ENCODE measurements around the gene OR2B6.
"Not testable (repeated sequence)": the region's sequence is repeated elsewhere in the genome, so short reads cannot be mapped to it uniquely, and the experiment has no call there.

OR2B6 gene

DNA sequence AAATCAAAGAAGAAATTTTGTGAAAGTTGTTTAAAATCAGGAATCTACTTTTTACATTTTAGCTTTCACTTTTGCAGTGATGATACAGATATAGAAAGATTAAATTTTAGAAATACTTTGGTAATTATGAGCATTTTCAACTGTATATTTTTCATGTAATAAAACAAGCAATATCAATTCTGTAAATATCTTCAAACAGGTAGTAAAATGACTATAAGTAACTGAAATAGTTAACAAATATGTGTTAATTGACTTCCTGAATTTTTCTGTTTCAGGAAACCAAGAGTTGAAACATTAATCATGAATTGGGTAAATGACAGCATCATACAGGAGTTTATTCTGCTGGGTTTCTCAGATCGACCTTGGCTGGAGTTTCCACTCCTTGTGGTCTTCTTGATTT lies at the start of gene OR2B6:
Gene OR2B6 (plus strand): TSS at position 301 of the 400 bp plus-strand sequence. CDS start 0 bp downstream, at position 301.
- in situ Hi-C loops (cut with HindIII; ENCODE audit: low sequenced_read_pairs) = no loop called here
- TF ChIP-seq, protein P1, sequence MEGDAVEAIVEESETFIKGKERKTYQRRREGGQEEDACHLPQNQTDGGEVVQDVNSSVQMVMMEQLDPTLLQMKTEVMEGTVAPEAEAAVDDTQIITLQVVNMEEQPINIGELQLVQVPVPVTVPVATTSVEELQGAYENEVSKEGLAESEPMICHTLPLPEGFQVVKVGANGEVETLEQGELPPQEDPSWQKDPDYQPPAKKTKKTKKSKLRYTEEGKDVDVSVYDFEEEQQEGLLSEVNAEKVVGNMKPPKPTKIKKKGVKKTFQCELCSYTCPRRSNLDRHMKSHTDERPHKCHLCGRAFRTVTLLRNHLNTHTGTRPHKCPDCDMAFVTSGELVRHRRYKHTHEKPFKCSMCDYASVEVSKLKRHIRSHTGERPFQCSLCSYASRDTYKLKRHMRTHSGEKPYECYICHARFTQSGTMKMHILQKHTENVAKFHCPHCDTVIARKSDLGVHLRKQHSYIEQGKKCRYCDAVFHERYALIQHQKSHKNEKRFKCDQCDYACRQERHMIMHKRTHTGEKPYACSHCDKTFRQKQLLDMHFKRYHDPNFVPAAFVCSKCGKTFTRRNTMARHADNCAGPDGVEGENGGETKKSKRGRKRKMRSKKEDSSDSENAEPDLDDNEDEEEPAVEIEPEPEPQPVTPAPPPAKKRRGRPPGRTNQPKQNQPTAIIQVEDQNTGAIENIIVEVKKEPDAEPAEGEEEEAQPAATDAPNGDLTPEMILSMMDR (IDR thresholded peaks at IDR 0.05; ENCODE audit: low read depth, low read length) = no peak
- DNase-seq (ENCODE audit: low read depth, low spot score) = no peak
- no peak within 1 kb of the TSS for H3K4me3 ChIP-seq (ENCODE audit: low read depth, low read length)

DNA sequence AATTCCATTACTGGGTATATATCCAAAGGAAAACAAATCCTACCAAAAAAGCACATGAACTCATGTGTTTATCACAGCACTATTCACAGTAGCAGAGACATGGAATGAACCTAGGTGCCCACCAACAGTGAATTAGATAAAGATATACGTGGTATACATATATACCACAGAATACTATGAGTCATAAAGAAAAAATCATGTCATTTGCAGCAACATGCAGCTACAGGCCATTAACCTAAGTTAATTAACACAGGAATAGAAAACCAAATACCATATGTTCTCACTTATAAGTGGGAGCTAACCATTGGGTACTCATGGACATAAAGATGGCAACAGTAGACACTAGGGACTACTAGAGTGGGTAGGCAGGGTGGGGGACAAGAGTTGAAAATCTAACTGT lies 49.0 kb upstream of the OR2B6 start:
- DNase-seq (ENCODE audit: low read depth, low spot score) = no peak
- no peak overlapping the region for H3K4me3 ChIP-seq (ENCODE audit: low read depth, low read length)
- TF ChIP-seq, protein P1 (IDR thresholded peaks at IDR 0.05; ENCODE audit: low read depth, low read length) = no peak
- in situ Hi-C loops (cut with HindIII; ENCODE audit: low sequenced_read_pairs) = no loop called here

DNA sequence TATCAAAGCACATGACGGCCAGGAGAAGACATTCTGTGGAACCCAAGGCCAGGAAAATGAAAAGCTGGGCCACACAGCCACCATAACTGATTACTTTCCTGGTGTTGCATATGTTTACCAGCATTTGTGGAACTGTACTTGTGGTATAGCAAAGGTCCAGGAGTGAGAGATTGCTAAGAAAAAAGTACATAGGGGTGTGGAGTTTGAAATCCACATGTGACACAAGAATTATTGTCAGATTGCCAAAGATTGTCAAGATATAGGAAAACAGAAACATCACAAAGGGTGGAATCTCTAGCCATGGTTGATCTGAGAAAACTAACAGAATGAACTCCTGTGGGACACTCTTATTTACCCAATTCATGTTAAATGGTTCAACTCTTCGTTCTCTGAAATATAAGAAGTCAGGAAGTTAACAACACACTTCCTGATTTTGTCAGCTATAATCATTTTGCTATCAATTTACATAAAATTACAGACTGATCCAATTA lies 45.0 kb upstream of the OR2B6 start, which contains the start of gene OR2B2:
Gene OR2B2 (minus strand): TSS at position 441 of the 491 bp plus-strand sequence. CDS start 77 bp downstream, at position 364.
- H3K4me3 ChIP-seq (ENCODE audit: low read depth, low read length) = no peak within 1 kb of the TSS
- in situ Hi-C loops (cut with HindIII; ENCODE audit: low sequenced_read_pairs) = no loop called here
- no peak for DNase-seq (ENCODE audit: low read depth, low spot score)
- TF ChIP-seq, protein P1 (IDR thresholded peaks at IDR 0.05; ENCODE audit: low read depth, low read length) = no peak

DNA sequence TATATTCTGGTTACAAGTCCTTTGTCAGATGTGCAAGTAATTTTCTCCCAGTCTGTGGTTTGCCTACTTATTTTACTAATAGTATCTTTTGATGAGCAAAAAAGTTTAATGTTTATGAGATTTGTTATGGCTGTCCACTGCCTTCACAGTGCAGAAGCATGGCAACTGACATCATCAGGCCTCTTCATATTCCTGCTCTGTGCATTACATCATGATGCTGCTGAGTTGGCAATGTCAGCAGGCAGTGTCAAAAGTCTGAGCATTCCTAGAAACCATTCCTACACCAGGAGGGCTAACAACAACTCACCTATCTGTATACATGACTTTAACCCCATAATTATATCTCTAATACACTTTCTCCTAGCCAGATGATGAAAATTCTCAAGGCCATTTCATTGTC lies 34.1 kb upstream of the OR2B6 start:
- DNase-seq (ENCODE audit: low read depth, low spot score) = no peak
- no peak overlapping the region for H3K4me3 ChIP-seq (ENCODE audit: low read depth, low read length)
- in situ Hi-C loops (cut with HindIII; ENCODE audit: low sequenced_read_pairs) = no loop called here
- TF ChIP-seq, protein P1 (IDR thresholded peaks at IDR 0.05; ENCODE audit: low read depth, low read length) = no peak

DNA sequence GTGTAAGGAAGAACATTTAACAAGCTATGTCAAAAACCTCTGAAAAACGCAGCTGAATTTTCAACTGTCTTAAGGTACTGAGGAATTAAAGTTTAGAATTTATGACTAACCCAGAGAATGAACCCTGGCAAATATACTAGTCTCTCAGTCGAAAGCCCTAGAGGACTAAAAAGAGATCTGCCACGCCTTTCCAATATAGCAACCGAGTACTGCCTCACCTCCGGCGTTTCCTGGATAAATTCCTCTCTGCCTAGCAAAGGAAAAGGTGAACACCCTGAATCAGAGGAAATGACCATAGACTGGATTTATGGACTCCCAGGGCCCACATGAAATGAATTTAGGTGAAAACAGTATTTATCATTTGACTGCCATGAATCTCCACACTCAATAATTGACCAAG lies 32.9 kb upstream of the OR2B6 start:
- TF ChIP-seq, protein P1 (IDR thresholded peaks at IDR 0.05; ENCODE audit: low read depth, low read length) = no peak
- no peak for DNase-seq (ENCODE audit: low read depth, low spot score)
- H3K4me3 ChIP-seq (ENCODE audit: low read depth, low read length) = no peak overlapping the region
- in situ Hi-C loops (cut with HindIII; ENCODE audit: low sequenced_read_pairs) = no loop called here

DNA sequence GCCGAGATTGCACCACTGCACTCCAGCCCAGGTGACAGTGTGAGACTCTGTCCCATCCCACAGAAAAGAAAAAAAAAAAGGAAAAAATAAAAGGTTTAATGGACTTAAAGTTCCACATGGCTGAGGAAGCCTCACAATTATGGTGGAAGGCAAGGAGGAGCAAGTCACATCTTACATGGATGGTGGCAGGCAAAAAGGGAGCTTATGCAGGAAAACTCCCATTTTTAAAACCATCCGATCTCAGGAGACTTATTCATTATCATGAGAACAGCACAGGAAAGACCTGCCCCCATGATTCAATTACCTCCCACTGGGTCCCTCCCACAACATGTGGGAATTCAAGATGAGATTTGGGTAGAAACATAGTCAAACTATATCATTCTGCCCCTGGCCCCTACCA lies 29.0 kb upstream of the OR2B6 start:
- H3K4me3 ChIP-seq (ENCODE audit: low read depth, low read length); in situ Hi-C loops (cut with HindIII; ENCODE audit: low sequenced_read_pairs); DNase-seq (ENCODE audit: low read depth, low spot score): not testable (repeated sequence)

DNA sequence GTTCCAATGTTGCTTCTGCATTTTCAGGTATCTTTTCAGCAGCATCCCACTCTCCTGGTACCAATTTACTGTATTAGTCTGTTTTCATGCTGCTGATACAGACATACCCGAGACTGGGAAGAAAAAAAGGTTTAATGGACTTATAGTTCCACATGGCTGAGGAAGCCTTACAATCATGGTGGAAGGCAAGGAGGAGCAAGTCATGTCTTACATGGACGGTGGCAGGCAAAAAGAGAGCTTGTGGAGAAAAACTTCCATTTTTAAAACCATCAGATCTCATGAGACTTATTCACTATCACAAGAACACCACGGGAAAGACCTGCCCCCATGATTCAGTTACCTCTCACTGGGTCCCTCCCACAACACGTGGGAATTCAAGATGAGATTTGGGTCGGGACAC lies 27.1 kb upstream of the OR2B6 start:
- H3K4me3 ChIP-seq (ENCODE audit: low read depth, low read length); DNase-seq (ENCODE audit: low read depth, low spot score); in situ Hi-C loops (cut with HindIII; ENCODE audit: low sequenced_read_pairs): not testable (repeated sequence)

DNA sequence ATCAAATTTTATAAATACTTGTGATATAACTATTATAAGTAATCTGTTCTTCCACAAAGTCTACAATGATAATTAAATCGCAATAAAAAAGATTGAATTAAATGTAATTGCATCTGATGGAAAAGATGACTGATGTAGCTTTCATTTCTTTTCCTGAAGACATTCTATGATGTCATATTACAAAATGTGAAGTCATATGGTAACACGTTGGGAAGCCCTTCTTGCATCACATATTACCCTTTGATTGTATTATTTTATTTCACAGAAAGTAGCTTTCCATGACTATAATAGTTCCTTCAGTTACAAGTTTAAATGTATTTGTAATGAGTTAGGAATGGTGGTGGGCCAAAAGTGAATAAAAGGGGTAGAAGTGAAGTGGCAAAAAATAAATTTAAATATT lies 25.8 kb upstream of the OR2B6 start:
- TF ChIP-seq, protein P1 (IDR thresholded peaks at IDR 0.05; ENCODE audit: low read depth, low read length) = no peak
- in situ Hi-C loops (cut with HindIII; ENCODE audit: low sequenced_read_pairs) = no loop called here
- no peak for DNase-seq (ENCODE audit: low read depth, low spot score)
- no peak overlapping the region for H3K4me3 ChIP-seq (ENCODE audit: low read depth, low read length)
